Panc1 (cell line): Measurements from ENCODE around the gene MACROD2. TPM values are rescaled to one million over a fixed set of nuclear protein-coding genes. Genes with fewer than 3 reads are reported as not detected.

Experiments
- ATAC-seq: fragments of 200-7000 bp; cut with Tn5 transposase; 2 replicates; pipeline ENCODE4 v1.9.1; 2020; ENCODE audit warnings: mild to moderate bottlenecking, moderate library complexity
- BruUV-seq: library from RNA; stranded (reverse); fragments of 400-500 nt; replicated peaks from 2 replicates; lab custom pipeline; 2021; lab: Mats Ljungman, UMichigan
- CTCF ChIA-PET: fragments of 300-600 bp; sonication (Branson Sonifier 250); formaldehyde crosslinking; loops from one replicate; lab custom pipeline; 2022; ENCODE audit warnings: antibody characterized with exemption; lab: Charles Lee
- POLR2A ChIA-PET: fragments of 300-600 bp; sonication (Branson Sonifier 250); formaldehyde crosslinking; loops from one replicate; lab custom pipeline; 2022; ENCODE audit warnings: antibody characterized with exemption; lab: Charles Lee
- DNase-seq: peaks from one replicate; pipeline ENCODE4 v3.0.0-alpha.2; 2010; ENCODE audit warnings: low read depth, low spot score
- H3K27ac ChIP-seq: 2 replicates; pipeline ENCODE4 v1.5.1; 2011; ENCODE audit warnings: mild to moderate bottlenecking, low read length, inconsistent platforms
- H3K27me3 ChIP-seq: fragments of 200-500 bp; sonication (Bioruptor generic); 2 replicates; pipeline ENCODE4 v1.6.0; 2014; ENCODE audit warnings: low read length, inconsistent platforms; ENCODE audit not compliant: control insufficient read depth, insufficient read depth
- H3K36me3 ChIP-seq: fragments of 200-500 bp; sonication (Bioruptor generic); 2 replicates; pipeline ENCODE4 v1.5.1; 2014; ENCODE audit warnings: inconsistent platforms, mild to moderate bottlenecking, low read length, moderate library complexity; ENCODE audit not compliant: control insufficient read depth, insufficient read depth
- H3K4me1 ChIP-seq: 2 replicates; pipeline ENCODE4 v1.5.1; 2011; ENCODE audit warnings: inconsistent platforms, mild to moderate bottlenecking, low read length, moderate library complexity; ENCODE audit not compliant: control insufficient read depth, insufficient read depth
- H3K4me3 ChIP-seq, 2 experiments: 2 replicates each; pipeline ENCODE4 v1.5.1; 2011 to 2012; ENCODE audit warnings: low read depth in 2 of 2, low read length in 2 of 2, mild to moderate bottlenecking in 2 of 2, inconsistent platforms in 1 of 2, moderate library complexity in 1 of 2
- H3K9me3 ChIP-seq: fragments of 200-500 bp; sonication (Bioruptor generic); 2 replicates; pipeline ENCODE4 v1.5.1; 2014; ENCODE audit warnings: low read depth, mild to moderate bottlenecking, inconsistent platforms, low read length, moderate library complexity; ENCODE audit not compliant: control insufficient read depth, insufficient read depth
- POLR2AphosphoS5 ChIP-seq: IDR thresholded peaks from 2 replicates; pipeline ENCODE4 v1.6.1; 2012; ENCODE audit warnings: mild to moderate bottlenecking, low read depth, low read length, moderate library complexity
- REST ChIP-seq, 2 experiments: IDR thresholded peaks; 2 replicates each; pipeline ENCODE4 v1.6.1; 2011 to 2012; ENCODE audit warnings: low read depth in 2 of 2, control low read depth in 1 of 2, low read length in 1 of 2, mild to moderate bottlenecking in 1 of 2, moderate library complexity in 1 of 2; ENCODE audit not compliant: insufficient read depth in 1 of 2
- SIN3A ChIP-seq: IDR thresholded peaks from 2 replicates; pipeline ENCODE4 v1.6.1; 2012; ENCODE audit warnings: low read depth, mild to moderate bottlenecking, low read length, moderate library complexity, borderline replicate concordance; ENCODE audit not compliant: insufficient read depth
- TCF7L2 ChIP-seq: IDR thresholded peaks from 2 replicates; pipeline ENCODE4 v1.6.1; 2011; ENCODE audit warnings: mild to moderate bottlenecking, low read depth, low read length, inconsistent platforms
- in situ Hi-C: cut with HindIII; loops from 2 replicates; pipeline ENCODE4 v1.10.0; 2016; ENCODE audit warnings: low sequenced_read_pairs, low pct_unique_long_range_greater_than_20kb
- intact Hi-C: fragments of 100-400 bp; cut with micrococcal nuclease; formaldehyde crosslinking; loops from one replicate; pipeline ENCODE4 v1.10.0; 2022; ENCODE audit not compliant: unreplicated experiment
- total RNA-seq: library from RNA; stranded (reverse); gene quantifications from one replicate; pipeline ENCODE4 v1.2.1, GENCODE V29; 2021; ENCODE audit not compliant: unreplicated experiment
- TF ChIP-seq, protein P1 (sequence below): fragments of 450-650 bp; IDR thresholded peaks from 2 replicates; pipeline ENCODE4 v1.5.1; 2017; ENCODE audit warnings: mild to moderate bottlenecking

Gene MACROD2
- total RNA-seq, 1 experiment from 2014 or later = 1.2 TPM

DNA sequence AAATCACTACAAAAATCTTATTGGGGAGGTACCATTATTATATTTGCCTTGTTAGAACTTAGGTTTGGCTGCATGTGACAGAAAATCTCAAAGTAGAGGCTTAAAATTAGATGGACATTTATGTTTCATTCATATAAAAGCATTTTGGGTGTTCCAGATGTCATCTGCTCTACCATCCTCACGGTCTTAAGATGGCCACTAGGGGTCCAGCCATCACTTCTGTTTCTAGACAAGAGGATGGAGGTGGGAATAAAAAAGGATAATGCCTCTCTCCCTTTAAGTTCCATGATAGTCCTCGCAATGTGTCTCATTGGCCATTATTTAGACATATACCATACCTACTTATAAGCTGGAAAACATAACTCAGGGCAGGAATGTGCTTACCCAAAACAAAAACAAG, 1648.4 kb downstream of the MACROD2 start:
- DNase-seq = no peak
- ATAC-seq = no peak
- intact Hi-C loops = no loop called here
- ChIA-PET CTCF (no interaction called here), POLR2A (no interaction called here)
- Histone ChIP-seq H3K36me3 (no peaks in the 10 kb centered on the region), H3K27ac (no peak overlapping the region), H3K9me3 (no peaks in the 10 kb centered on the region), H3K27me3 (no peaks in the 10 kb centered on the region), H3K4me1 (no peaks in the 10 kb centered on the region), H3K4me3 (no peak overlapping the region)
- in situ Hi-C loops = no loop called here
- TF ChIP-seq REST (IDR thresholded peaks at IDR 0.05; ENCODE audit: insufficient read depth in 1 of 2, low read depth in 2 of 2, low read length in 1 of 2) = no peak
- TF ChIP-seq, protein P1, sequence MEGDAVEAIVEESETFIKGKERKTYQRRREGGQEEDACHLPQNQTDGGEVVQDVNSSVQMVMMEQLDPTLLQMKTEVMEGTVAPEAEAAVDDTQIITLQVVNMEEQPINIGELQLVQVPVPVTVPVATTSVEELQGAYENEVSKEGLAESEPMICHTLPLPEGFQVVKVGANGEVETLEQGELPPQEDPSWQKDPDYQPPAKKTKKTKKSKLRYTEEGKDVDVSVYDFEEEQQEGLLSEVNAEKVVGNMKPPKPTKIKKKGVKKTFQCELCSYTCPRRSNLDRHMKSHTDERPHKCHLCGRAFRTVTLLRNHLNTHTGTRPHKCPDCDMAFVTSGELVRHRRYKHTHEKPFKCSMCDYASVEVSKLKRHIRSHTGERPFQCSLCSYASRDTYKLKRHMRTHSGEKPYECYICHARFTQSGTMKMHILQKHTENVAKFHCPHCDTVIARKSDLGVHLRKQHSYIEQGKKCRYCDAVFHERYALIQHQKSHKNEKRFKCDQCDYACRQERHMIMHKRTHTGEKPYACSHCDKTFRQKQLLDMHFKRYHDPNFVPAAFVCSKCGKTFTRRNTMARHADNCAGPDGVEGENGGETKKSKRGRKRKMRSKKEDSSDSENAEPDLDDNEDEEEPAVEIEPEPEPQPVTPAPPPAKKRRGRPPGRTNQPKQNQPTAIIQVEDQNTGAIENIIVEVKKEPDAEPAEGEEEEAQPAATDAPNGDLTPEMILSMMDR = peak; percentile 22; the same call in 1 of the 2 replicates
- BruUV-seq = no TSS peak

GRCh38 chr20:15645816-15646215, 1650.5 kb downstream of the MACROD2 start:
- POLR2A ChIA-PET = no interaction called here
- no peaks in the 10 kb centered on the region for H3K9me3 ChIP-seq
- TF ChIP-seq TCF7L2 (no peak), SIN3A (no peak), REST (IDR thresholded peaks at IDR 0.05; ENCODE audit: insufficient read depth in 1 of 2, low read depth in 2 of 2, low read length in 1 of 2) (no peak), POLR2AphosphoS5 (no peak)
- TF ChIP-seq, protein P1 = no peak
- intact Hi-C loops = no loop called here
- H3K36me3 ChIP-seq = no peaks in the 10 kb centered on the region
- ATAC-seq (no peak), DNase-seq (no peak)
- no TSS peak for BruUV-seq
- no peak overlapping the region for H3K4me3 ChIP-seq
- CTCF ChIA-PET = no interaction called here
- no peaks in the 10 kb centered on the region for H3K4me1 ChIP-seq
- no peaks in the 10 kb centered on the region for H3K27me3 ChIP-seq
- H3K27ac ChIP-seq = no peak overlapping the region
- in situ Hi-C loops = no loop called here
